Trophoblast cell (in vitro differentiated cells and primary cell): ENCODE results near the gene KREMEN2.

ENCODE experiments used
- DNase-seq, 2 donors: peaks; one replicate each; pipeline ENCODE4 v3.0.0-alpha.2; 2016
- H2AFZ ChIP-seq: 2 replicates; pipeline ENCODE4 v1.6.1; 2013; ENCODE audit warnings: low read length, moderate library complexity, mild to moderate bottlenecking; ENCODE audit not compliant: insufficient read depth, poor library complexity
- H2AK5ac ChIP-seq: 2 replicates; pipeline ENCODE4 v1.6.1; 2013; ENCODE audit warnings: mild to moderate bottlenecking, low read length
- H2BK120ac ChIP-seq: 2 replicates; pipeline ENCODE4 v1.6.1; 2013; ENCODE audit warnings: low read length, mild to moderate bottlenecking, moderate library complexity; ENCODE audit not compliant: insufficient read depth, poor library complexity
- H2BK12ac ChIP-seq: 2 replicates; pipeline ENCODE4 v1.6.1; 2013; ENCODE audit warnings: mild to moderate bottlenecking, low read length, moderate library complexity
- H2BK5ac ChIP-seq: 2 replicates; pipeline ENCODE4 v1.6.1; 2013; ENCODE audit warnings: low read length, low read depth, moderate library complexity, mild to moderate bottlenecking; ENCODE audit not compliant: poor library complexity
- H3K14ac ChIP-seq: 2 replicates; pipeline ENCODE4 v1.6.1; 2013; ENCODE audit warnings: mild to moderate bottlenecking, low read length
- H3K18ac ChIP-seq: 2 replicates; pipeline ENCODE4 v1.6.1; 2013; ENCODE audit warnings: mild to moderate bottlenecking, low read length
- H3K23ac ChIP-seq: 2 replicates; pipeline ENCODE4 v1.6.1; 2013; ENCODE audit warnings: low read length
- H3K27ac ChIP-seq: 2 replicates; pipeline ENCODE4 v1.5.1; 2013; ENCODE audit warnings: low read depth, mild to moderate bottlenecking, inconsistent platforms, low read length, moderate library complexity
- H3K27me3 ChIP-seq: 2 replicates; pipeline ENCODE4 v1.6.1; 2013; ENCODE audit warnings: inconsistent platforms, mild to moderate bottlenecking, low read length, moderate library complexity; ENCODE audit not compliant: insufficient read depth
- H3K36me3 ChIP-seq, 2 experiments: 1 replicate in 1 of 2; 2 replicates in 1 of 2; pipeline ENCODE4 v1.6.1; 2013; ENCODE audit warnings: low read length in 2 of 2, mild to moderate bottlenecking in 2 of 2, moderate library complexity in 1 of 2; ENCODE audit not compliant: insufficient read depth in 2 of 2, control insufficient read depth in 1 of 2
- H3K4ac ChIP-seq: 2 replicates; pipeline ENCODE4 v1.6.1; 2013; ENCODE audit warnings: low read depth, mild to moderate bottlenecking, low read length, moderate library complexity
- H3K4me1 ChIP-seq, 2 experiments: 1 replicate in 1 of 2; 2 replicates in 1 of 2; pipeline ENCODE4 v1.6.1; 2013; ENCODE audit warnings: low read length in 2 of 2, mild to moderate bottlenecking in 2 of 2, moderate library complexity in 1 of 2; ENCODE audit not compliant: insufficient read depth in 2 of 2, control insufficient read depth in 1 of 2
- H3K4me2 ChIP-seq: 2 replicates; pipeline ENCODE4 v1.6.1; 2013; ENCODE audit warnings: inconsistent platforms, mild to moderate bottlenecking, low read length, moderate library complexity
- H3K4me3 ChIP-seq: 2 replicates; pipeline ENCODE4 v1.5.1; 2013; ENCODE audit warnings: mild to moderate bottlenecking, low read depth, low read length, inconsistent platforms
- H3K79me1 ChIP-seq: one replicate; pipeline ENCODE4 v1.6.1; 2013; ENCODE audit warnings: low read length
- H3K79me2 ChIP-seq: 2 replicates; pipeline ENCODE4 v1.6.1; 2013; ENCODE audit warnings: low read length, mild to moderate bottlenecking; ENCODE audit not compliant: control insufficient read depth, insufficient read depth, poor library complexity
- H3K9ac ChIP-seq: 2 replicates; pipeline ENCODE4 v1.6.1; 2013; ENCODE audit warnings: mild to moderate bottlenecking, low read length
- H3K9me3 ChIP-seq: 2 replicates; pipeline ENCODE4 v1.6.1; 2013; ENCODE audit warnings: low read depth, mild to moderate bottlenecking, control low read depth, inconsistent platforms, low read length; ENCODE audit not compliant: insufficient read depth
- H4K12ac ChIP-seq: 2 replicates; pipeline ENCODE4 v1.6.1; 2013; ENCODE audit warnings: low read depth, mild to moderate bottlenecking, low read length, moderate library complexity
- H4K8ac ChIP-seq: 2 replicates; pipeline ENCODE4 v1.6.1; 2013; ENCODE audit warnings: low read depth, mild to moderate bottlenecking, low read length, moderate library complexity
- H4K91ac ChIP-seq: one replicate; pipeline ENCODE4 v1.6.1; 2013; ENCODE audit warnings: low read depth, mild to moderate bottlenecking, low read length, moderate library complexity
- WGBS: extraction: QIAGEN DNeasy Blood & Tissue Kit; methylation state at CpG from one replicate; pipeline ENCODE4 v1.1.7; 2013; ENCODE audit warnings: missing lambda C conversion rate; ENCODE audit not compliant: insufficient read length, insufficient coverage; ENCODE audit errors: extremely low coverage; 5-methylcytosine and 5-hydroxymethylcytosine counted together

Gene KREMEN2

DNA sequence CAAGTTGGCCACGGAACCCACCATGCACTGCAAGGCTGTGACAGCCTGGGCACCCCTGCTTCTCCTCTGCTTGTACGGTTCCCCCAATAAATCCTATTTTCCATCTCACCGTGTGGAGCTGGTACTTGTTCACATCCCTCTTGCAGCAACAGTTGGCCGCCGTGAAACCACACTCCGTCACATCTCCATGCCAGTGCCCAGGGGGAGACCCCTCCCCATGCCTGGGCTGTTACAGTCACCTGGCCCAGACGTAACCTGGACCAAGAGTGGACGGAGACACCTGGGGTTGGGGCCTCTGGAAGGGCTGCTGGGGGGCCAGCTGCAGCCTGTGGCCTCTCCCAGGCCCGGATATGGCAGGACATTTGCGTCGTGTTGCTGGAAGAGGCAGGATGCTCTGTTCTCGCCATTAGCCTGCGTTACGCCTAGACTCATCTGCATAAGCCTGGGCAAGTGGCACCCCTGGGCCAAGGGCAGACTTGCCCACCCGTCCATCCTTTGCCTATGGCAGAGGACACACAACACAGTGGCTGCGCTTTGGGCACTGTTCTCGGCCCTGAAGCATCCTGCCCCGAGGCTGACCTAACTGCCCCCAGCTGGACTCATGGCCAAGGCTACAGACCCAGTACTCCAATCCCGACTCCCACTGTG, 14.2 kb upstream of the KREMEN2 start:
- Histone ChIP-seq H2AFZ (no peak overlapping the region), H2AK5ac (no peak overlapping the region), H3K9ac (no peak overlapping the region), H3K4me1 (no peaks in the 10 kb centered on the region), H3K14ac (no peak overlapping the region), H3K4me3 (no peak overlapping the region), H3K9me3 (no peaks in the 10 kb centered on the region), H3K27me3 (no peaks in the 10 kb centered on the region), H2BK120ac (no peak overlapping the region), H2BK12ac (no peak overlapping the region), H3K23ac (no peak overlapping the region), H3K79me2 (no peaks in the 10 kb centered on the region), H3K18ac (no peak overlapping the region), H4K91ac (no peak overlapping the region), H3K4ac (no peak overlapping the region), H3K4me2 (no peak overlapping the region), H4K8ac (no peak overlapping the region), H3K27ac (no peak overlapping the region), H3K36me3 (peaks cover 10 to 13% of the 10 kb centered on the region in 2 experiments), H4K12ac (no peak overlapping the region), H3K79me1 (no peaks in the 10 kb centered on the region), H2BK5ac (no peak overlapping the region)
- WGBS = no CpG with 5 or more reads among the region's 19 CpGs
- no peak for DNase-seq

DNA sequence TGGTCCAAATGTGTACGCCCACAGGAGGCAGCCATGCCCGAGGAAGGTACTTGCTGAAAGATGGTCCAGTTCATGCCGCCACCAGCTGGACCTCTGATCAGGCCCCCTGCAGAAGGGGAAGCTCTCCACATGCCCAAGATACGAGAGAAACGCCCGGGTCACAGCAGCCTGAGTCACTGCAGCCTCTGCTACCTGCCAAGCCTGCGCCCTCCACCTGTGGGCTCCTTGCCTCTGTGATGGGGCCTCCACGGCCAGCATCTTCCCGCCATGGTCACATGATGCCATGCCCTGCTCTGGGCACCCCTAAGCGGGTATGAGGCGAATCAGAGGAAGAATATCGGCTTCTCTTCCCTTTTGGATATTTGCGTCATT, 13.7 kb upstream of the KREMEN2 start:
- Histone ChIP-seq H2BK12ac (no peak overlapping the region), H4K91ac (no peak overlapping the region), H3K23ac (no peak overlapping the region), H3K9me3 (no peaks in the 10 kb centered on the region), H4K8ac (no peak overlapping the region), H3K79me1 (no peaks in the 10 kb centered on the region), H3K27me3 (no peaks in the 10 kb centered on the region), H2AK5ac (no peak overlapping the region), H3K14ac (no peak overlapping the region), H2BK5ac (no peak overlapping the region), H2AFZ (no peak overlapping the region), H3K4me1 (no peaks in the 10 kb centered on the region), H2BK120ac (no peak overlapping the region), H3K79me2 (no peaks in the 10 kb centered on the region), H3K9ac (no peak overlapping the region), H3K4ac (no peak overlapping the region), H4K12ac (no peak overlapping the region), H3K18ac (no peak overlapping the region), H3K27ac (no peak overlapping the region), H3K4me2 (no peak overlapping the region), H3K36me3 (peaks cover 10 to 13% of the 10 kb centered on the region in 2 experiments), H3K4me3 (no peak overlapping the region)
- no CpG with 5 or more reads among the region's 13 CpGs for WGBS
- DNase-seq = no peak

DNA sequence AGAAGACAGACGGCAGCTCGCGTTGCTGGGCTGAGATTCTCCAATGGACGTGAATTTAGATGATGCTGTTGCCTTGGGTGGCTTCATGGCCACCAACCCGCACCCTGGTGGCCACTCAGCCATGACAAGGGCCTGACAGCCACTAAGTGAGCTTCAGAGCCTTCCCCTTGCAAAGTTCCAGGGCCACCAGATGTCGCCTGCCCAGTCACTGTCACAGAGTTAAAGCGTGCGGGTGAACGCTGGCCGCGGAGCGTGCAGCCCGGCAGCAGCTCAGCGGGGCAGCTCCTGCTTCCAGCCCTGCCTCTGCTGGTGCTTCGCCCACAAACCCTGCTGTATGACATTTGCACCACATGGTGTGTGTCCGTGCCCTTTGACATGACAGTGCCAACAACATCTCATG, 13.3 kb upstream of the KREMEN2 start:
- H3K27ac ChIP-seq = no peak overlapping the region
- no CpG with 5 or more reads among the region's 16 CpGs for WGBS
- no peak overlapping the region for H3K9ac ChIP-seq
- no peaks in the 10 kb centered on the region for H3K9me3 ChIP-seq
- peak in 1 of 2 donors; percentile 24 for DNase-seq
- no peak overlapping the region for H3K4me3 ChIP-seq
- no peak overlapping the region for H3K18ac ChIP-seq
- no peak overlapping the region for H2AK5ac ChIP-seq
- no peak overlapping the region for H4K8ac ChIP-seq
- no peaks in the 10 kb centered on the region for H3K27me3 ChIP-seq
- H3K4me2 ChIP-seq = no peak overlapping the region
- H3K23ac ChIP-seq = no peak overlapping the region
- no peaks in the 10 kb centered on the region for H3K79me2 ChIP-seq
- no peak overlapping the region for H3K4ac ChIP-seq
- H2BK5ac ChIP-seq = no peak overlapping the region
- H3K79me1 ChIP-seq = no peaks in the 10 kb centered on the region
- H3K36me3 ChIP-seq = peaks cover 10 to 13% of the 10 kb centered on the region in 2 experiments
- no peak overlapping the region for H2BK12ac ChIP-seq
- H3K14ac ChIP-seq = no peak overlapping the region
- no peaks in the 10 kb centered on the region for H3K4me1 ChIP-seq
- no peak overlapping the region for H2AFZ ChIP-seq
- no peak overlapping the region for H4K91ac ChIP-seq
- H4K12ac ChIP-seq = no peak overlapping the region
- H2BK120ac ChIP-seq = no peak overlapping the region

DNA sequence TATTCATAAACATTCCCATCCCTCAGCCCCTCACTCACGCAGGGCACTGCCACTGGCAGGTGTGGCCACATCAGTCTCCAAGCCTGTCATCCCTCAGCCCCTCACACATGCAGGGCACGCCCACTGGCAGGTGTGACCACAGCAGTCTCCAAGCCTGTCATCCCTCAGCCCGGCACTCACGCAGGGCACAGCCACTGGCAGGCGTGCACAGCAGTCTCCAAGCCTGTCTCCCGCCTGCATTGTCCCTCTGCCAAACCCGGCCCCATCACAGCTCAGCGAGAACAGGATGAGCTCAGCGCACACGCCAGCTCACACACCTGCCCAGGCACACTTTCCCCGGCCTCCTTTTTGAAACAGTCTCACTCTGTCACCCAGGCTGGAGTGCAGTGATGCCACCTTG, 11.4 kb upstream of the KREMEN2 start:
- no peak overlapping the region for H4K91ac ChIP-seq
- no peak overlapping the region for H3K9ac ChIP-seq
- H2AFZ ChIP-seq = no peak overlapping the region
- H2BK5ac ChIP-seq = no peak overlapping the region
- no peak overlapping the region for H4K8ac ChIP-seq
- H4K12ac ChIP-seq = no peak overlapping the region
- H3K4me1 ChIP-seq = no peaks in the 10 kb centered on the region
- no peak overlapping the region for H2BK12ac ChIP-seq
- no peaks in the 10 kb centered on the region for H3K27me3 ChIP-seq
- no peak overlapping the region for H2AK5ac ChIP-seq
- no peak overlapping the region for H3K4ac ChIP-seq
- H3K4me2 ChIP-seq = no peak overlapping the region
- no peak overlapping the region for H3K23ac ChIP-seq
- H3K9me3 ChIP-seq = no peaks in the 10 kb centered on the region
- H3K36me3 ChIP-seq = peaks cover 10 to 13% of the 10 kb centered on the region in 2 experiments
- H3K14ac ChIP-seq = no peak overlapping the region
- DNase-seq = no peak
- H3K79me2 ChIP-seq = no peaks in the 10 kb centered on the region
- no peaks in the 10 kb centered on the region for H3K79me1 ChIP-seq
- no peak overlapping the region for H3K27ac ChIP-seq
- H2BK120ac ChIP-seq = no peak overlapping the region
- no peak overlapping the region for H3K18ac ChIP-seq
- H3K4me3 ChIP-seq = no peak overlapping the region
- no CpG with 5 or more reads among the region's 11 CpGs for WGBS
